Skin epidermis (tissue), 12 donors: ENCODE data around the gene DMD.
A peak's percentile ranks its signal among the peaks of the same experiment; 100 is the strongest.

Experiments used
- H3K27ac ChIP-seq, 21 experiments: fragments of 200-600 bp; sonication (generic) in 11 of 21; one replicate each; pipeline ENCODE4 v1.5.0; 2020; ENCODE audit warnings: mild to moderate bottlenecking in 3 of 21, inconsistent platforms in 2 of 21, moderate library complexity in 2 of 21
- H3K4me3 ChIP-seq, 7 experiments: fragments of 200-600 bp; sonication (generic) in 2 of 7; one replicate each; pipeline ENCODE4 v1.5.0; 2020; ENCODE audit warnings: inconsistent platforms in 2 of 7, mild to moderate bottlenecking in 2 of 7, moderate library complexity in 1 of 7

Gene DMD

DNA sequence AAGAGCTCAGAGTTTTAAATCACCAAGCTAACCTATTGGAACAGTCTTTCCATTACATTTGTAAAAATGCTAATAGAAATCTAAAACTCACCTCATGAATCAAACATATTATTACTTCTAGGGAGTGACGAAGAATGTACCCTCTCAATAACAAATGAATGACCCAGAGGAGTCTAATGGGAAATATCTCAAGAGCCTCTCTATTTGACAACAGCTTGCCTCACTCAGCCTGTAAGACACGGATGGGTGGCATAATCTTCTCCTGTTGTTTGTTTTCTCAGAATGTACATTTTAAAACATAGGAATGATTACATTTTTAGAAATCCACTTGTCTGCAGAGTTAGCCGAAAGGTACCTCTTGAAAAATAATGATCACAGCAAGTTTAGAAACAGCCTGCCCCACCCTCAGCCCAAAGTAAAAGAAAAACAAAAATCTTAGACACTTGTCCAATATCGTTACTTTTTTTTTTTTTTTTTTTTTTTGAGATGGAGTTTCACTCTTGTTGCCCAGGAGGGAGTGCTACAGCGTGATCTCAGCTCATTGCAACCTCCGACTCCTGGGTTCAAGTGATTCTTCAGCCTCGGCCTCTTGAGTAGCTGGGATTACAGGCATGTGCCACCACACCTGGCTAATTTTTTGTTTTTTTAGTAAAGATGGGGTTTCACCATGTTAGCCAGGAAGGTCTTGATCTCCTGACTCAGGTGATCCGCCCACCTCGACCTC, 1955.9 kb downstream of the DMD start:
- H3K27ac ChIP-seq: no peak overlapping the region
- no peak overlapping the region for H3K4me3 ChIP-seq

DNA sequence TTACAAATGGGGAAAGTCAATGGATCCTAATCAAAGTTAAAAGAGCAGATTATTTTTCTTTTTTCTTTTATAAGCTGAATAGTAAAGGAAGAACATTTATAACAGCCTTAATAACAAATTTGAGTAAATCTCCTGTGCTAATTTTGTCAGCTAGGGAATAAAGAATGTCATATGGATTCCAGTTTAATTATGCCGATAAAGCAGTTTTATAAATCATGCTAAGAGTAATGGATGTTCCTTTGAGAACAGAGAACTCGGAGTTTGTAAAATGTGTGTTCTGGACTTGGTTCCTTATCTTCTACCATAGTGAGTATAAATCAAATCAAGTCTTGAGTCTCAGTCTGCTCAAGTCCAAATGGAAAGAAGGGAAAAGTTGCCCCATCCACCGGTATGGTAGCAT, 1959.2 kb downstream of the DMD start:
- Histone ChIP-seq H3K4me3 (no peak overlapping the region), H3K27ac (no peak overlapping the region)

DNA sequence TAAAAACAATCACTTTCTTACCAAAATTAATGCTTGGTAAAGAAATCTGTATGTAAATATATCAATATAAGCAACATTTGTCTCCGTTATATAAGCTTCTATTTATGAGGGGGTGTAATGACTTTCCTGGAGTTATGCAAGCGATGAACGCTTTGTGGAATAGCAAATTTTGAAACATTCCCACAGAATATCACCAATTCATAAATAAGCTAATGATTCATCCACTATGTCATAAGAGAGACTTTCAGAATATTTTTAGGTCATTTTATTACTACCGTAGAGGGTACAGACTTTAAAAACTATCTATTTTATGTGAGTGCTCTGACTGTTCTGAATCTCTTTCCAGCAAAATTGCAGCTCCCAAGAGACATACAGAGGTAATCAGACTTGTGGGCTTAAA, 1960.0 kb downstream of the DMD start:
- Histone ChIP-seq H3K4me3 (no peak overlapping the region), H3K27ac (no peak overlapping the region)

DNA sequence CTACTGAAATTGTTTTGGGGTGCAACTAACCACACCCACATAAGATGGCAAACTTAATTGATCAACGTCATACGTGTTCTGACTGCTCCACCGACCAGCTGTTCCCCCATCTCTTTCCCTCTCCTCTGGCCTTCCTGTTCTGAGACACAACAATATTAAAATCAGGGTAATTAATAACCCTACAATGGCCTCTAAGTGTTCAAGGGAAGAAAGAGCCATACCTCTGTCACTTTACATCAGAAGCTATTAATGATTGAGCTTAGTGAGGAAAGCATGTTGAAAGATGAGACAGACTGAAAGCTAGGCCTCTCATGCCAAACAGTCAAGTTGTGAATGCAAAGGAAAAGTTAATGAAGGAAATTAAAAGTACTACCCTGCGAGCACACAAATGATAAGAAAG, 1965.6 kb downstream of the DMD start:
- no peak overlapping the region for H3K4me3 ChIP-seq
- H3K27ac ChIP-seq: no peak overlapping the region

DNA sequence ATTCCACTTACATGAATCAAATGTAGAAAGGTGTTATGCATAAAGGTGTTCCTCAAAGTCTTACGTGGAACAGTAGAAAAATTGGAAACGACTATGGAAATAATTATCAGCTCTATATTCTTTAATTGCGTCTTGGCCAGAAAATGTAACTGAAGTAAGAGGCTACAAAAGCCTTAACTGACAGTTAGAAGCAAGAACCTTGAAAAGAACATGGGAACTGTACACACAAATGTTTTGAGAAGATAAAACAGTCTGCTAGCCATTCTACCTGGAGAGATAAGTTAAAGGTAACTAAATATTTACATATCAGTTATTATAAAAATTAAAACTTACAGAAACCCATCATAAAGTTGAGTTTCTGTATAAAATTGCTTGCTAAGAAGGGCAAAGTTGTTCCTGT, 1967.5 kb downstream of the DMD start:
- Histone ChIP-seq H3K27ac (no peak overlapping the region), H3K4me3 (no peak overlapping the region)

DNA sequence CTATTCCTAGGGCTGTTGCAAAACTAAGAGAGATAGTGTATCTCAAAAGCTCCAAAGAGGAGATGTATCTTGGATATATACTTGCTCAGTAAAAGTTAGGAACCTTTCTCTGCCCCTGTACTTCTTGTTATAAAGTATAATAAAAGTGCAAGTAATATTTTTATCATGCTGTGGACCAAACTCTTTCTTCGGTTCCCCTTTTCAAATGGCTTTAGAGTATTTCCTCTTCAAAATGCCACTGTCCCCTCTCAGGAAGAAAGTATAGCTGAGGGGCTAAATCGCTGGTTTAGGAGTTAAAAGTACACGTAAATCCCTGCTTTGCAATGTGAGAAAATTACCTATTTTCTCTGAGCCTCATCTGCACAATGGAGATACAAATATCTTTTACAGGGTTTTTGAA, 1970.4 kb downstream of the DMD start:
- Histone ChIP-seq H3K27ac (no peak overlapping the region), H3K4me3 (no peak overlapping the region)

DNA sequence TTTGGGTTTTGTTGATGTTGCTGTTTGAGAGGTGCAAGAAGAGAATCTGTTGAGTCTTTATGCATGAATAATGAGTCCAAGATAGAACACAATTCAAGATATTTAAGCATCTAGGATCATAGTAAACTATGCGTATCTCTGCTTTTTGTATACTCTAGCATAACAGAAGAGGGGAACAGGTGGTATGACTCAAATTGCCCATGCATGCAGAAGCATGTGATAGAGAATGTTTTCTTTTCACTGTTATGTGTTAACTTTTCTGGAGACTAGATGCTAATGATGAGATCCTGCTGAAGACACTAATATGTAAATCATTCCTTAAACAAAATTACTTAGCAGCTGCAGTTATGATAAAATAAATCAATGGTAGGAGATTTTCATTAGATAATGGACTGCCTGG, 1974.2 kb downstream of the DMD start:
- Histone ChIP-seq H3K4me3 (no peak overlapping the region), H3K27ac (no peak overlapping the region)

DNA sequence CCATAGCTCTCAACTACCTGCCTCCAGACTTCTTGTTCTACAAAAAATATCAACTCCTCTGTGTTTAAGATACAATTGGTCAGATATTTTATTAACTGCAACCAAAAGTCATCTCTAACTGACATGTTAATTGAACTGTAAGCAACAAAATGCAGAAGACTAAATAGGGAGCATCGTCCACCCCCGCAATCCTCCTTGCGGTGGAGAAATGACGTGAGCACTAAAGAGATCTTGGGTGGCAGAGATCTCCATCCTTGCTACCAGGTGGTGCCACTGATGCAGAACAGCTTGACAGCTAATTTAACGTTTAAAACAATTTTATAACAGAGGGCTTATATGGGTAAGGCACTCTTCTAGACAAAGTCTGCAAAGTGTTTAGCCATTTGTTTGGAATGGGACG, 1975.1 kb downstream of the DMD start:
- no peak overlapping the region for H3K27ac ChIP-seq
- no peak overlapping the region for H3K4me3 ChIP-seq

DNA sequence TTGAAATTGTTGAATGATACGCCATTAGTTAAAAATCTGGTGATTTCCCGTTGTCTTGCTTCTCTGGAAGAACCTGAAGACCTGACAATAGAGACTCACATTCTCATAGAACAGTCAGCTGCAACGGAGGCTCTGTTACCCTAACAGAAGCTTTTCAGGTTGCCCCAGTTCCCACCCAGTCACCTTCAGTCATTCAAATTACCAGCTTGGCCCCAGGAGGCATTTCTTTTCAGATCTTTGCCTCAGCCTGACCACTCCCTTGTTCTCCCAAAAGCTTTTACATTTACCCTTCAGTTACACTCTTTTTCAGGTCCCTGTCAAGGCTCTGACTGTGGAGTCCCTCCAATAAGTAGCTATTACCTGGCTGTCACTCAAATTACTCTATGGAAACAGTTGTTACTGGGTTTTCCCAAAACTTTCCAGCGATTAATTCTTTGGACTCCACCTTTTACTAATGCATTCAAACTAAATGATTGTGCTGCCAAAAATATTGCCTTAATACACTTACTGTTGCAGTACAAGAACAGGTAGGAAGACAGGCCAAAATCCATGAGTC, 1977.3 kb downstream of the DMD start:
- peak overlapping the region in 1 of 21 experiments; percentile 14 for H3K27ac ChIP-seq
- H3K4me3 ChIP-seq: no peak overlapping the region

DNA sequence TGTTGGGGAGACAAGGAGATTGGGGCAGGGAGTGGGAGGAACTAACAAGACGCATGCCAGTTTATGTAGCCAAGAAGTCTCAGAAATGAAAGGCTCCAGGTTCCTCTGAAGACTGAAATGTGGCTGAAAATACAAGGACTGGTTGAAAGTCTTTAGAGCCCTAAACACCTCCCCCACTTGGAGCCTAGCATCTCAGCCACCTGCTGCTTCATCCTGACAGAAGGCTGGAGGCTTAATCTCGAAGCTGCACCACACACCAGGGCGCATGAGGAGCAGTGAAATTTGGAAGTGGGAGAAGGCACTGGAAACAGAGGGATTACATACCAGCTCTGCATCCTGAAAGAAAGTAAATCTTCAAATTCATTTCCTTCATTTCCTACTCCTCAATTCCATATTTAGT, 1978.8 kb downstream of the DMD start:
- no peak overlapping the region for H3K27ac ChIP-seq
- H3K4me3 ChIP-seq: no peak overlapping the region

DNA sequence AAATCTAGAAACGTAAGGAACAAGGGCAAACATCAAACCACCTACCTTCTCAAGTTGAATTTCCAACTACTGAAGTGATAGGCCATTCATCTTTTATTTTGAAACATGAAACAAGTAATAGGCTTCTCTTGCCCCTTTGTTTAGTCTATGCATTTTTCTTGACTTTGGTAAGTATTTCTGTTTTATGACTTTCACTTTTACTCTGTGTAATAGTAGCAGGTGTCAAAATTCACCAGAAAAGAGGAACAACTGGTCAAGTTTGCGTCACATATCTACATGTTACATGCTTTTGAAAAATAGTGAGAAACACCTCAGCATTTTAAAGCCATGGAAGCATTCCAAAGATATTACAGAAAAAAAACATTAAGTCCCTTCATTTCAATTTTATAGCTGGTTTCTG, 1982.4 kb downstream of the DMD start:
- no peak overlapping the region for H3K27ac ChIP-seq
- no peak overlapping the region for H3K4me3 ChIP-seq

DNA sequence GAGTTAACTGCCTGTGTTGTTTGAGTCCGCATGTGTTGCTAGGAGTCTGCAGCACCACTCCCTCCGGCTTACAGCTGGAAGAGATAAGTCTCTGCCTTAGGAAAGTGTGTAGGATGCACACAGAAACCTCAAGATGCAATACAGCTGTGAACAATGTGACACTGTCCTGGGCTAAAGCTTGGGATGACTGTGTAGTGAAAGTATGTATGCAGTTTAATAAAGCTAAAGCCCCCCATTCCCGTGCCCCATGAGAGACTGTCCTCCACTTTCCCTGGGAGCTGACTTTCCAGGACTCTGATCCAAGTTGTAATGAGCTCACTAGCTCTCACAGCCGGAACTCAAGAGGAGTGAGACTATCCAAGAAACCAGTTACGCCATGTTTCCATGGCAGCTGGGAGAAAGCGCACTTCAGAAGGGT, 1982.9 kb downstream of the DMD start:
- Histone ChIP-seq H3K27ac (no peak overlapping the region), H3K4me3 (no peak overlapping the region)

DNA sequence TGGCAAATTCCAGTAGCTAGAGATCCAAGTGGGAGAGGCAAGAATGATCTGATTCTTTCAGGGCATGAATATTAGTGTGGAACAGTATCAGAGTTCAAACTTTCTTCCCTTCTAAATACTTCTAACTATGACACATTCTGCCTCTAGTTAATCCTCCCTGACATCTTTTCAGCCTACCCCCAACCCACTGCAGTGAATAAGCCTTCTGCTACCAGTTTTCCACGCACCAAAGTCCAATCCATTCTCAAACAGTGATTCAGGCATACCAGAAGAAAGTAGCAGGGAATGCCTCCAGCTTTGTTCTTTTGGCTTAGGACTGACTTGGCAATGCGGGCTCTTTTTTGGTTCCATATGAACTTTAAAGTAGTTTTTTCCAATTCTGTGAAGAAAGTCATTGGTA, 1984.1 kb downstream of the DMD start:
- Histone ChIP-seq H3K27ac (no peak overlapping the region), H3K4me3 (no peak overlapping the region)

DNA sequence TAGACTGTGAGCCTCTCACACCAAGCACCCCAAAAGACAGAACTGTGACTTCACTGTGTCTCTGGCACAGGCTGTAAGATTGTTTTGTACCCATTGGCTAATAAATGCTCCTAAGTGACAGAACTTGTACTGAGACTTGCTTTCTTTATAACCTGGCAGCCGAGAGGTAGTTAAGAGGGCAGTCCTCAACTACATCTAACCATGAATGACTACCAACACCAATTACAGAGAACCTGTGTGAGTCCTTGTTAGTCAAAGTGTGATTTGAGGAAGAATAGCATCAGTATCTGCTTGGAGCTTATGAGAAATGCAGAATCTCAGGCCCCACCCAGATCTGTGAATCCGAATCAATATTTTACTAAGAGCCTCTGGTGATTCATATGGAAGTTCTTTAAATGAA, 1985.5 kb downstream of the DMD start:
- Histone ChIP-seq H3K4me3 (no peak overlapping the region), H3K27ac (no peak overlapping the region)

DNA sequence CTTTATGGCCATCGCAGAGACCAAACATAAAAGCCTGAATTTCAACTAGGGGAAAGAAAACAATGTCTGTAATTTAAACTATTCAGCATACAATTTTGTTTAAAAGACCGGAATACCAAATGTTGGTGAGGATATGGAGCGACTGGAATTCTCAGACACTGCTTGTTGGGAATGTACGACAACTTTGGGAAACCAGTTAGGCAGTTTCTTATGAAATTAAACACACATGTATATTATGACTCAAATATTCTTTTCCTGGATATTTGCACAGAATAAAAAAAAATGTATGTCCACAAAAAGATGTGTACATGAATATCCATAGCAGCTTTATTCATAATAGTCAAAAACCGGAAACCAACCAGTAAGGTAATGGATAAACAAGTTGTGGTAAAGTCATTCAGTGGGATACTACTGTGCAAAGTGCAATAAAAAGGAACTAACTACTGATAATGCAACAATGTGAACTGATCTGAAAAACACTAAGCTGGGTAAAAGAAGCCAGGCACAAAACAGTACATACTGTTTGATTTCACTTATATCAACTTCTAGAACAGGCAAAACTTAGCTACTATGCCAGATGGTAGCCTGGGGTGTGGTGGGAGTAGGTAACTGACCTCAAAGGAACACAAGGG, 1986.9 kb downstream of the DMD start:
- no peak overlapping the region for H3K4me3 ChIP-seq
- peak overlapping the region in 4 of 21 experiments; percentile 11 to 29 (median 20) for H3K27ac ChIP-seq

DNA sequence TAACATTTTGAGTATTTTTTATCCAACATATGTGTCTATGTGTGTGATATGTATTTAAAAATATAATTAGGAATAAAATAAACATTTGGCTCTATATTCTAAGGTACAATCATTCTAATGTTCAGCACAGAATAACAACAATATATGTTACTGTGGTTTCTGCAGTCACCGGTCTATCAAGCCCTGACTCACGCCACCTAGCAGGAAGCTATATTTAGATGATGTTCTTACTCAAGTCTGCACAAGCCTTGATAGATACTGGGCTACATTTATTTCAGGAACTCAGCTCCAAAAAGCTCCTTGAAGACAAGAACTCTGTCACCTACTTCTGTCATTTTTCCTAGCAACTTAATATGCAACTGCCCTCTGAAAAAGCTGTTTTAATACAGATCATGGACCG, 1987.5 kb downstream of the DMD start:
- H3K27ac ChIP-seq: peak overlapping the region in 5 of 21 experiments; percentile 11 to 32 (median 28)
- no peak overlapping the region for H3K4me3 ChIP-seq

DNA sequence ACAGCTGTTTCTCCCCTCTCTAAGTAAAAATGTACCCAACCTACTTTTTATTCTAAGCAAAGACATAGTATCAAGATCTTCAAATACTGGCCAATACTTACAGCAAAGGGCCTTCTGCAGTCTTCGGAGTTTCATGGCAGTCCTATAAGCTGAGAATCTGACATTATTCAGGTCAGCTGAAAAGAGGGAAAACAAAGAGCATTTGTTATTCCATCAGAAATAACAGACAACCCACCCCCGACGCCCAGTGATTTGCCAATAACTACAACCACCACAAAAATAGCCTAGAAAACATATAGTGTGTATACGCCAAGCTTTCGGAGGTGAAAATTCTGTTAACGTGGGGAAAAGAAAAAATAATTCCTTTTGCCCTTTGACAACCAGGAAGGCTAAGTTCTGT, 1988.4 kb downstream of the DMD start:
- H3K4me3 ChIP-seq: no peak overlapping the region
- H3K27ac ChIP-seq: peak overlapping the region in 2 of 21 experiments; percentile 28 to 32

DNA sequence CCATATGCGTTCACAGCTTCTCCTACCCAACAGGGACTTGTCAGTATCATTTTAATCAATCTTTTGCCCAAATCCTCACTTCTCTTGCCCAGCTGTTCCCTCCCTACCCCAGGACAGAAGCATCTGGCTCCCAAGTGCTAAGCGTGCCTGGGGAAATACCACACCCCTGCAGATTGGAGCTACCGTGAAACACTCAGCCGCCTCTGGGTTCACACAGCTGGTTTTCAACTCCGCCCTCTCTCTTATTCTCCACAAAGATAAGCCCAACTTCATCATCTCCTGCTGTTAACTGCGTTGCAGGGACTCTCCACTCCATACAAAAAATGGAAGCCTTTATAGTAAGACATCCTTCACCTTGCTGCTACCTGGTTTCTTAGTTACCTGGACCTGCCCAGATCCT, 1992.2 kb downstream of the DMD start:
- H3K27ac ChIP-seq: no peak overlapping the region
- H3K4me3 ChIP-seq: no peak overlapping the region

DNA sequence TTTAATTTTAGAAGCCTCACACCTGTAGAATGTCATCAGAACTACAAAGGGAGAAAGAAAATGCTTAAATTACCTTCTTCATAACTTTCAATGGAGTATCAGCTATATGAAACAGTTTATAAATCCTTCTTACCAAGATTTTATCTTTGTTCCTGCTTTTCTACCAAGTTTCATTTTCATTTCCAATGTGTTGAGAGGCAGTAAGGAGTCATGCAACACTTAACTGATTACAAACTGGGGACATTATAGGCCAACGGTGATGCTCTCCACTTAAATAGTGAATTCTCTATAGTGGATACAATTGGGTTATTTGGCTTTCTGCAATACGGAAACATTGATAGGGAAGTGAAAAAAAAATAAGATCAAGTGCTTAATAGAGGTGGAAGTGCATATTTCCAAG, 1994.3 kb downstream of the DMD start:
- no peak overlapping the region for H3K27ac ChIP-seq
- H3K4me3 ChIP-seq: no peak overlapping the region

DNA sequence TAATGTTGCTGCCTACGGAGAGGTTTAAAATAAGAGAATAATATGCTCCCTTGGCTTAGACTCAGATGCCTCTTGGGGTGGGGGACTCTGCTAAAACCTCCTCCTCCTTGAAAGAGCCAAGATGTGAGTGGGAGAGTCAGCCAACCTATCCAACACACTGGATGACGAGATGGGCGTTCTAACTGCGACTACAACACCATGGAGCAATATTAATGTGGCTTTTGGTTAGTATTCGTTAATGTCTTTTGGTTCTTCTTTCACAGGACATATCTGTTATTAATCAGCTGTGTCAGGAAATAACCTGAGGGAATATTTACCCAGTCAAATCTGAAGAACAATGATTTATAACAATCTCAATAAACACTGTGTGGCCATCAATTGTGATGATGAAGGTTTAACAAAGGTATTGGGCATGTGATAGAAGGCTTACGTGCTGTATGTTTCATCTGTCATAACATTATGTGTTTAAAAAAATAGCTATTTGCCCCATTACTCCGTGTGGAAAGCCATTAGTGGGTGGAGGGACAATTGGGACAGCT, 1996.0 kb downstream of the DMD start:
- Histone ChIP-seq H3K4me3 (no peak overlapping the region), H3K27ac (no peak overlapping the region)

DNA sequence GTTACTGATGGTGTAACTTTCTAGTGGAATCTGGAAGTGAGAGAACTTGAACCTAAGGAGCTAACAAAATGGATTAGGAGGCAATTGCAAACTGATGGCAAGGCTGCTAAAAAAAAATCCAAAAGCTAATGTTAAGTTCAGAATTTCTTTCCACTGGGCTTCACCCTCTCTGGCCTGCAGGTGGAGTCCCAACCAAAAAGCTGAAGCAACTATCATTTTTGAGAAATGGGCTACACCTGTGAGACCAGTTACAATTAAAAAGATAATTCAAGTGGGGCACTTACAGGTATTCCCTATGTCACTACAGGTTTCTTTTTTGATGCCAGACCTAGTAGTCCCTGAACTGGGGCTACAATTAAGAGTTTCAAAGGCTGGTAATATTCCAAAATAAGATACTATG, 1997.4 kb downstream of the DMD start:
- Histone ChIP-seq H3K27ac (no peak overlapping the region), H3K4me3 (no peak overlapping the region)
